Fibroblast of peridontal ligament (primary cell): ENCODE measurements around the gene EYA3.

Experiments
- DNase-seq: peaks from one replicate; pipeline ENCODE4 v3.0.0-alpha.2; 2010; ENCODE audit errors: extremely low read depth

Gene EYA3

GRCh38 chr1:28088168-28088961 is at the start of gene EYA3:
Gene EYA3 (minus strand): TSS chr1:28088610. CDS start chr1:28058026, 30,584 bp downstream.
- peak; percentile 97 for DNase-seq

GRCh38 chr1:28136922-28137613 is 48.7 kb upstream of the EYA3 start:
- no peak for DNase-seq

- no peak for DNase-seq
Measured at GRCh38 chr1:28136169-28136921, 47.9 kb upstream of the EYA3 start.

GRCh38 chr1:28135371-28136168 is 47.2 kb upstream of the EYA3 start:
- no peak for DNase-seq

- DNase-seq: no peak
Measured at GRCh38 chr1:28134651-28135207, 46.3 kb upstream of the EYA3 start.

- DNase-seq: no peak
Measured at GRCh38 chr1:28132171-28133167, 44.1 kb upstream of the EYA3 start.

- no peak for DNase-seq
Measured at GRCh38 chr1:28130901-28131300, 42.5 kb upstream of the EYA3 start.

- peak; percentile 49 for DNase-seq
Measured at GRCh38 chr1:28129150-28129549, 40.7 kb upstream of the EYA3 start.

- DNase-seq: no peak
Measured at GRCh38 chr1:28127617-28128257, 39.3 kb upstream of the EYA3 start.

- no peak for DNase-seq
Measured at GRCh38 chr1:28126783-28127490, 38.5 kb upstream of the EYA3 start.

GRCh38 chr1:28126212-28126611 is 37.8 kb upstream of the EYA3 start:
- DNase-seq: no peak

GRCh38 chr1:28123461-28123961 is 35.1 kb upstream of the EYA3 start:
- peak; percentile 58 for DNase-seq

GRCh38 chr1:28122183-28122582 is 33.8 kb upstream of the EYA3 start:
- peak; percentile 68 for DNase-seq

- DNase-seq: no peak
Measured at GRCh38 chr1:28119556-28119955, 31.1 kb upstream of the EYA3 start.

- no peak for DNase-seq
Measured at GRCh38 chr1:28118640-28119307, 30.4 kb upstream of the EYA3 start.

GRCh38 chr1:28115267-28115666 is 26.9 kb upstream of the EYA3 start:
- DNase-seq: no peak

- DNase-seq: no peak
Measured at GRCh38 chr1:28114844-28115243, 26.4 kb upstream of the EYA3 start.

- DNase-seq: no peak
Measured at GRCh38 chr1:28113242-28113572, 24.8 kb upstream of the EYA3 start.
